Measurements from ENCODE around the gene ALG8.
A peak's percentile ranks its signal among the peaks of the same experiment; 100 is the strongest.

ALG8 gene

GRCh38 chr11:78161962-78162371 lies 22.5 kb upstream of the ALG8 start:
- no peaks in the 10 kb centered on the region for H3K36me3 Mint-ChIP-seq (ENCODE audit: low read depth)
- no peaks in the 10 kb centered on the region for H3K9me3 Mint-ChIP-seq
- no peak overlapping the region for H3K4me3 Mint-ChIP-seq
- no peaks in the 10 kb centered on the region for H3K4me1 Mint-ChIP-seq
- no peaks in the 10 kb centered on the region for H3K27me3 Mint-ChIP-seq (ENCODE audit: low read depth)
- no peak for TF ChIP-seq CTCF (IDR thresholded peaks at IDR 0.05; ENCODE audit: unreplicated experiment in 3 of 3)
- H3K27ac Mint-ChIP-seq, result peak overlapping the region in 2 of 3 experiments; percentile 23 to 55

GRCh38 chr11:78161346-78161745 lies 21.9 kb upstream of the ALG8 start:
- H3K4me3 Mint-ChIP-seq, result no peak overlapping the region
- peak overlapping the region in 2 of 3 experiments; percentile 23 to 55 for H3K27ac Mint-ChIP-seq
- no peaks in the 10 kb centered on the region for H3K36me3 Mint-ChIP-seq (ENCODE audit: low read depth)
- TF ChIP-seq CTCF (IDR thresholded peaks at IDR 0.05; ENCODE audit: unreplicated experiment in 3 of 3), result no peak
- H3K9me3 Mint-ChIP-seq, result no peaks in the 10 kb centered on the region
- H3K27me3 Mint-ChIP-seq (ENCODE audit: low read depth), result no peaks in the 10 kb centered on the region
- no peaks in the 10 kb centered on the region for H3K4me1 Mint-ChIP-seq

GRCh38 chr11:78160557-78160956 lies 21.1 kb upstream of the ALG8 start:
- H3K9me3 Mint-ChIP-seq, result no peaks in the 10 kb centered on the region
- no peaks in the 10 kb centered on the region for H3K4me1 Mint-ChIP-seq
- TF ChIP-seq CTCF (IDR thresholded peaks at IDR 0.05; ENCODE audit: unreplicated experiment in 3 of 3), result no peak
- no peak overlapping the region for H3K27ac Mint-ChIP-seq
- H3K4me3 Mint-ChIP-seq, result no peak overlapping the region
- H3K27me3 Mint-ChIP-seq (ENCODE audit: low read depth), result no peaks in the 10 kb centered on the region
- no peaks in the 10 kb centered on the region for H3K36me3 Mint-ChIP-seq (ENCODE audit: low read depth)

- H3K36me3 Mint-ChIP-seq (ENCODE audit: low read depth), result no peaks in the 10 kb centered on the region
- H3K27ac Mint-ChIP-seq, result no peak overlapping the region
- H3K27me3 Mint-ChIP-seq (ENCODE audit: low read depth), result no peaks in the 10 kb centered on the region
- no peak for TF ChIP-seq CTCF (IDR thresholded peaks at IDR 0.05; ENCODE audit: unreplicated experiment in 3 of 3)
- no peaks in the 10 kb centered on the region for H3K4me1 Mint-ChIP-seq
- H3K9me3 Mint-ChIP-seq, result no peaks in the 10 kb centered on the region
- H3K4me3 Mint-ChIP-seq, result no peak overlapping the region
These were observed 19.7 kb upstream of the ALG8 start for GRCh38 chr11:78158987-78159652.

- peak overlapping the region in 1 of 3 experiments; percentile 48 for H3K27ac Mint-ChIP-seq
- no peak overlapping the region for H3K4me3 Mint-ChIP-seq
- peaks cover 9% of the 10 kb centered on the region for H3K36me3 Mint-ChIP-seq (ENCODE audit: low read depth)
- H3K4me1 Mint-ChIP-seq, result no peaks in the 10 kb centered on the region
- H3K9me3 Mint-ChIP-seq, result no peaks in the 10 kb centered on the region
- TF ChIP-seq CTCF (IDR thresholded peaks at IDR 0.05; ENCODE audit: unreplicated experiment in 3 of 3), result no peak
- H3K27me3 Mint-ChIP-seq (ENCODE audit: low read depth), result no peaks in the 10 kb centered on the region
These were observed 16.9 kb upstream of the ALG8 start for GRCh38 chr11:78156127-78156844.

GRCh38 chr11:78151804-78152203 lies 12.4 kb upstream of the ALG8 start:
- Mint-ChIP-seq H3K27me3 (ENCODE audit: low read depth) (no peaks in the 10 kb centered on the region), H3K4me3 (no peak overlapping the region), H3K27ac (no peak overlapping the region), H3K4me1 (no peaks in the 10 kb centered on the region), H3K9me3 (no peaks in the 10 kb centered on the region), H3K36me3 (ENCODE audit: low read depth) (peaks cover 14% of the 10 kb centered on the region)
- no peak for TF ChIP-seq CTCF (IDR thresholded peaks at IDR 0.05; ENCODE audit: unreplicated experiment in 3 of 3)

Data from nephron (organoid).